ENCODE measurements around the gene NPIPB8. TPM values are rescaled to one million over a fixed set of nuclear protein-coding genes. Genes with fewer than 3 reads are reported as not detected.
"Not testable (repeated sequence)": the region's sequence is repeated elsewhere in the genome, so short reads cannot be mapped to it uniquely, and the experiment has no call there.

The NPIPB8 gene
- polyA plus RNA-seq, 3 donors: not detected

- H3K27ac ChIP-seq (ENCODE audit: low read depth, low read length): not testable (repeated sequence)
- WGBS, 3 donors: no CpG with 5 or more reads among the region's 8 CpGs
Measured at GRCh38 chr16:28701384-28701783, 63.5 kb downstream of the NPIPB8 start.

GRCh38 chr16:28704246-28704645, 66.4 kb downstream of the NPIPB8 start:
- not testable (repeated sequence) for H3K27ac ChIP-seq (ENCODE audit: low read depth, low read length)
- WGBS, 3 donors: 81 to 84% methylated on average over 3 to 5 of the region's 7 CpGs; no CpG with 5 or more reads in 1 of the 3 donors

Other genes with a start within 250 kb of the NPIPB8 start
- gene EIF3CL, start 234.2 kb upstream of the NPIPB8 start, polyA plus RNA-seq: 10 to 100 TPM; 54.1 to 75.7 (median 68.7) TPM
- gene NPIPB7, start 165.7 kb upstream of the NPIPB8 start, polyA plus RNA-seq: under 1 TPM in 1 of 3 donors, not detected in 2; 0.07 TPM
- gene CLN3, start 146.0 kb upstream of the NPIPB8 start, polyA plus RNA-seq: 10 to 100 TPM in 2 of 3 donors, 1 to 10 TPM in 1; 8.2 to 28.2 (median 16.0) TPM
- 1 to 10 TPM in 2 of 3 donors, under 1 TPM in 1; 0.62 to 6.6 (median 1.5) TPM for gene APOBR, start 143.4 kb upstream of the NPIPB8 start, polyA plus RNA-seq
- under 1 TPM in 1 of 3 donors, not detected in 2; 0.34 TPM for gene IL27, start 131.2 kb upstream of the NPIPB8 start, polyA plus RNA-seq
- gene NUPR1, start 99.1 kb upstream of the NPIPB8 start, polyA plus RNA-seq: 100 to 1,000 TPM; 157 to 190 (median 189) TPM
- 10 to 100 TPM; 17.1 to 32.1 (median 17.5) TPM for gene SGF29, start 84.1 kb upstream of the NPIPB8 start, polyA plus RNA-seq
- gene SULT1A2, start 41.0 kb upstream of the NPIPB8 start, polyA plus RNA-seq: 1 to 10 TPM in 2 of 3 donors, under 1 TPM in 1; 0.30 to 1.8 (median 1.1) TPM
- gene SULT1A1, start 28.0 kb upstream of the NPIPB8 start, polyA plus RNA-seq: 10 to 100 TPM; 13.3 to 56.7 (median 44.1) TPM
- 100 to 1,000 TPM; 274 to 375 (median 371) TPM for gene EIF3C, start 73.4 kb downstream of the NPIPB8 start, polyA plus RNA-seq
- gene NPIPB9, start 113.7 kb downstream of the NPIPB8 start, polyA plus RNA-seq: under 1 TPM in 2 of 3 donors, not detected in 1; 0.19 to 0.33 TPM
- gene ATXN2L, start 184.9 kb downstream of the NPIPB8 start, polyA plus RNA-seq: 10 to 100 TPM; 37.1 to 61.4 (median 53.0) TPM
- gene TUFM, start 208.3 kb downstream of the NPIPB8 start, polyA plus RNA-seq: 100 to 1,000 TPM; 104 to 196 (median 119) TPM
- gene SH2B1, start 225.8 kb downstream of the NPIPB8 start, polyA plus RNA-seq: 10 to 100 TPM; 25.3 to 49.3 (median 28.3) TPM
- under 1 TPM; 0.34 to 0.46 (median 0.39) TPM for gene ATP2A1, start 240.4 kb downstream of the NPIPB8 start, polyA plus RNA-seq